HG03558 (cell line): ENCODE measurements around the gene SLC26A1.

Experiments used
- ATAC-seq: cut with Tn5 transposase; IDR thresholded peaks from one replicate; pipeline ENCODE4 v1.9.1; 2021; ENCODE audit warnings: moderate number of reproducible peaks; ENCODE audit not compliant: unreplicated experiment; ENCODE audit errors: extremely low read depth

Gene SLC26A1

GRCh38 chr4:1015179-1015578, 22.0 kb upstream of the SLC26A1 start:
- ATAC-seq: no peak

GRCh38 chr4:1014291-1015167, 21.3 kb upstream of the SLC26A1 start:
- ATAC-seq: no peak

- ATAC-seq: no peak
Observed at GRCh38 chr4:1013225-1014073, 20.2 kb upstream of the SLC26A1 start.

- ATAC-seq: no peak
Observed at GRCh38 chr4:1012034-1012739, 19.0 kb upstream of the SLC26A1 start.

GRCh38 chr4:1011666-1012033, 18.4 kb upstream of the SLC26A1 start:
- ATAC-seq: no peak

- no peak for ATAC-seq
Observed at GRCh38 chr4:1011022-1011665, 17.9 kb upstream of the SLC26A1 start, which contains the start of gene FGFRL1. FGFRL1 (plus strand) TSS chr4:1011626; CDS start chr4:1012486, 860 bp downstream.

- no peak for ATAC-seq
Observed at GRCh38 chr4:1010395-1011021, 17.3 kb upstream of the SLC26A1 start.

GRCh38 chr4:1009542-1010394, 16.6 kb upstream of the SLC26A1 start:
- no peak for ATAC-seq

- no peak for ATAC-seq
Observed at GRCh38 chr4:1008840-1009541, 15.8 kb upstream of the SLC26A1 start.

- ATAC-seq: no peak
Observed at GRCh38 chr4:1006856-1007255, 13.7 kb upstream of the SLC26A1 start.

- ATAC-seq: no peak
Observed at GRCh38 chr4:1004557-1005485, 11.6 kb upstream of the SLC26A1 start.

GRCh38 chr4:1004071-1004418, 10.8 kb upstream of the SLC26A1 start:
- ATAC-seq: no peak

- no peak for ATAC-seq
Observed at GRCh38 chr4:1003271-1004070, 10.3 kb upstream of the SLC26A1 start.

- no peak for ATAC-seq
Observed at GRCh38 chr4:1002631-1003251, 9.5 kb upstream of the SLC26A1 start.

- no peak for ATAC-seq
Observed at GRCh38 chr4:1002131-1002630, 9.0 kb upstream of the SLC26A1 start.
